HepG2 (cell line): Measurements from ENCODE around the gene MAP3K19. TPM values are rescaled to one million over a fixed set of nuclear protein-coding genes. Genes with fewer than 3 reads are reported as not detected.

Experiments used
- ATF6 ChIP-seq: sonication (generic); formaldehyde crosslinking; conservative IDR thresholded peaks from 2 replicates; pipeline ENCODE4 v1.4.0; 2020; ENCODE audit warnings: missing genetic modification reagents
- CENPT ChIP-seq: sonication (generic); formaldehyde crosslinking; IDR thresholded peaks from 2 replicates; pipeline ENCODE4 v1.8.0; 2022; ENCODE audit warnings: low read depth, mild to moderate bottlenecking, moderate library complexity, missing genetic modification reagents
- FOXK1 ChIP-seq: sonication (generic); formaldehyde crosslinking; IDR thresholded peaks from 2 replicates; pipeline ENCODE4 v1.4.0; 2020; ENCODE audit warnings: low read depth, missing genetic modification reagents, borderline replicate concordance
- GZF1 ChIP-seq: sonication (generic); formaldehyde crosslinking; IDR thresholded peaks from 2 replicates; pipeline ENCODE4 v1.5.1; 2020; ENCODE audit warnings: mild to moderate bottlenecking, missing genetic modification reagents
- HOXA3 ChIP-seq: sonication (generic); formaldehyde crosslinking; IDR thresholded peaks from 2 replicates; pipeline ENCODE4 v1.5.0; 2020; ENCODE audit warnings: missing genetic modification reagents
- IKZF4 ChIP-seq: sonication (generic); formaldehyde crosslinking; IDR thresholded peaks from 2 replicates; pipeline ENCODE4 v1.5.1; 2020; ENCODE audit warnings: borderline replicate concordance, mild to moderate bottlenecking, low read depth, missing genetic modification reagents; ENCODE audit errors: not compliant biosample characterization
- KDM3A ChIP-seq: IDR thresholded peaks from 2 replicates; pipeline ENCODE4 v1.6.1; 2018; ENCODE audit warnings: low read depth, missing compliant biosample characterization
- KDM5B ChIP-seq: sonication (generic); formaldehyde crosslinking; IDR thresholded peaks from 2 replicates; pipeline ENCODE4 v1.4.0; 2020; ENCODE audit warnings: missing genetic modification reagents, mild to moderate bottlenecking, borderline replicate concordance
- MLX ChIP-seq: IDR thresholded peaks from 2 replicates; pipeline ENCODE4 v1.6.1; 2016
- MLXIP ChIP-seq: sonication (generic); formaldehyde crosslinking; IDR thresholded peaks from 2 replicates; pipeline ENCODE4 v1.9.0; 2021; ENCODE audit warnings: missing genetic modification reagents, borderline replicate concordance
- NKX3-1 ChIP-seq: sonication (generic); formaldehyde crosslinking; IDR thresholded peaks from 2 replicates; pipeline ENCODE4 v1.5.0; 2020; ENCODE audit warnings: missing genetic modification reagents
- NPAS2 ChIP-seq: sonication (generic); formaldehyde crosslinking; IDR thresholded peaks from 2 replicates; pipeline ENCODE4 v1.8.0; 2022; ENCODE audit warnings: mild to moderate bottlenecking, missing genetic modification reagents, borderline replicate concordance
- PATZ1 ChIP-seq: sonication (generic); formaldehyde crosslinking; IDR thresholded peaks from 2 replicates; pipeline ENCODE4 v1.4.0; 2020; ENCODE audit warnings: missing genetic modification reagents
- SMAD1 ChIP-seq: sonication (generic); formaldehyde crosslinking; IDR thresholded peaks from 2 replicates; pipeline ENCODE4 v1.4.0; 2020; ENCODE audit warnings: missing genetic modification reagents, low read depth, mild to moderate bottlenecking, borderline replicate concordance
- TRIM22 ChIP-seq: fragments of 450-650 bp; IDR thresholded peaks from 2 replicates; pipeline ENCODE4 v1.6.1; 2017
- ZKSCAN1 ChIP-seq: fragments of 150-350 bp; IDR thresholded peaks from 2 replicates; pipeline ENCODE4 v1.6.1; 2014; ENCODE audit warnings: low read length
- ZSCAN20 ChIP-seq: sonication (generic); formaldehyde crosslinking; IDR thresholded peaks from 2 replicates; pipeline ENCODE4 v1.4.0; 2020; ENCODE audit warnings: missing genetic modification reagents, mild to moderate bottlenecking, borderline replicate concordance
- ZZZ3 ChIP-seq: sonication (generic); formaldehyde crosslinking; IDR thresholded peaks from 2 replicates; pipeline ENCODE4 v1.4.0; 2020; ENCODE audit warnings: missing genetic modification reagents, mild to moderate bottlenecking, borderline replicate concordance
- polyA plus RNA-seq, 8 experiments: library from polyadenylated mRNA; depleted of rRNA in 3 of 8; stranded (reverse) in 7 of 8; unstranded in 1 of 8; fragments of >200 nt; fragmentation: Illumina TruSeq in 4 of 8; extraction: Trizol in 4 of 8; gene quantifications; 2 replicates each; pipeline versions ENCODE4 v1.2.1 to v1.2.3, GENCODE V29; 2011 to 2016; ENCODE audit warnings: low read depth in 4 of 8, missing spikeins in 1 of 8, mixed read lengths in 1 of 8; ENCODE audit not compliant: insufficient read depth in 1 of 8
- total RNA-seq, 5 experiments: library from RNA; depleted of rRNA; stranded (reverse); fragments of >200 nt; fragmentation: Illumina TruSeq; extraction: Trizol; gene quantifications; 2 replicates each; pipeline ENCODE4 v1.2.3, GENCODE V29; 2016; ENCODE audit warnings: low read depth in 1 of 5

Gene MAP3K19
- total and polyA plus RNA-seq, 2 of the 13 experiments (the other 11 are each of a cell fraction or from before 2014, with no cell fraction given) = not detected

- TF ChIP-seq PATZ1 (CRISPR knock-in tag) (peak; percentile 79), KDM3A (CRISPR knock-in tag) (no peak; the same call in 1 of the 2 replicates), ZSCAN20 (no peak), IKZF4 (CRISPR knock-in tag) (no peak), ZZZ3 (no peak; the same call in 1 of the 2 replicates), TRIM22 (no peak), ATF6 (no peak; the same call in 1 of the 2 replicates), NKX3-1 (peak; percentile 77; the same call in 1 of the 2 replicates), NPAS2 (CRISPR knock-in tag) (no peak), SMAD1 (CRISPR knock-in tag) (peak; percentile 90; the same call in 1 of the 2 replicates), KDM5B (CRISPR knock-in tag) (peak; percentile 59; the same call in 1 of the 2 replicates), HOXA3 (CRISPR knock-in tag) (peak; percentile 77), ZKSCAN1 (no peak; the same call in 1 of the 2 replicates), MLXIP (no peak; the same call in 1 of the 2 replicates), CENPT (CRISPR knock-in tag) (0 out of 2 replicates have a peak, but pooled peaks have one; percentile 22), GZF1 (CRISPR knock-in tag) (no peak), FOXK1 (CRISPR knock-in tag) (peak; percentile 87), MLX (CRISPR knock-in tag) (peak; percentile 59)
These were observed 128.5 kb downstream of the MAP3K19 start, which contains the start of gene CCNT2 (continued) for GRCh38 chr2:134918526-134919340.
